NCI-H1436 (cell line): ENCODE results near the gene TERT.

Experiments used
- DNase-seq: peaks from one replicate; lab custom pipeline; 2025; lab: John Stamatoyannopoulos, UW

TERT gene

GRCh38 chr5:1259806-1260480, 34.9 kb downstream of the TERT start:
- no peak for DNase-seq

- no peak for DNase-seq
Observed at GRCh38 chr5:1257841-1258240, 37.0 kb downstream of the TERT start.

GRCh38 chr5:1257363-1257762, 37.5 kb downstream of the TERT start:
- no peak for DNase-seq

GRCh38 chr5:1256776-1257175, 38.1 kb downstream of the TERT start:
- DNase-seq, result no peak

GRCh38 chr5:1255081-1255561, 39.7 kb downstream of the TERT start:
- DNase-seq, result peak; percentile 11

- no peak for DNase-seq
Observed at GRCh38 chr5:1254196-1254595, 40.7 kb downstream of the TERT start.

- no peak for DNase-seq
Observed at GRCh38 chr5:1253456-1254105, 41.3 kb downstream of the TERT start.

- no peak for DNase-seq
Observed at GRCh38 chr5:1252681-1253080, 42.2 kb downstream of the TERT start.

GRCh38 chr5:1251678-1252580, 42.9 kb downstream of the TERT start:
- DNase-seq, result no peak

- no peak for DNase-seq
Observed at GRCh38 chr5:1249366-1250280, 45.2 kb downstream of the TERT start.

GRCh38 chr5:1247811-1248210, 47.1 kb downstream of the TERT start:
- no peak for DNase-seq

GRCh38 chr5:1246711-1247431, 48.0 kb downstream of the TERT start:
- no peak for DNase-seq

- DNase-seq, result no peak
Observed at GRCh38 chr5:1245905-1246576, 48.8 kb downstream of the TERT start.

GRCh38 chr5:1244976-1245375, 49.9 kb downstream of the TERT start:
- DNase-seq, result no peak

- no peak for DNase-seq
Observed at GRCh38 chr5:1244255-1244654, 50.6 kb downstream of the TERT start.

GRCh38 chr5:1243487-1244130, 51.3 kb downstream of the TERT start:
- no peak for DNase-seq

- no peak for DNase-seq
Observed at GRCh38 chr5:1242733-1243486, 52.0 kb downstream of the TERT start.

GRCh38 chr5:1241509-1242080, 53.3 kb downstream of the TERT start:
- DNase-seq, result no peak
